Stimulated activated CD4-positive, alpha-beta T cell treated with anti-CD3 and anti-CD28 coated beads, Interleukin-2, amount 100 ng/mL, for 48 hours (primary cell): Measurements from ENCODE around the gene ZSCAN10.
A peak's percentile ranks its signal among the peaks of the same experiment; 100 is the strongest.

Experiments
- DNase-seq, 2 donors: peaks; one replicate each; pipeline ENCODE4 v3.0.0-alpha.2; 2020

ZSCAN10 gene

DNA sequence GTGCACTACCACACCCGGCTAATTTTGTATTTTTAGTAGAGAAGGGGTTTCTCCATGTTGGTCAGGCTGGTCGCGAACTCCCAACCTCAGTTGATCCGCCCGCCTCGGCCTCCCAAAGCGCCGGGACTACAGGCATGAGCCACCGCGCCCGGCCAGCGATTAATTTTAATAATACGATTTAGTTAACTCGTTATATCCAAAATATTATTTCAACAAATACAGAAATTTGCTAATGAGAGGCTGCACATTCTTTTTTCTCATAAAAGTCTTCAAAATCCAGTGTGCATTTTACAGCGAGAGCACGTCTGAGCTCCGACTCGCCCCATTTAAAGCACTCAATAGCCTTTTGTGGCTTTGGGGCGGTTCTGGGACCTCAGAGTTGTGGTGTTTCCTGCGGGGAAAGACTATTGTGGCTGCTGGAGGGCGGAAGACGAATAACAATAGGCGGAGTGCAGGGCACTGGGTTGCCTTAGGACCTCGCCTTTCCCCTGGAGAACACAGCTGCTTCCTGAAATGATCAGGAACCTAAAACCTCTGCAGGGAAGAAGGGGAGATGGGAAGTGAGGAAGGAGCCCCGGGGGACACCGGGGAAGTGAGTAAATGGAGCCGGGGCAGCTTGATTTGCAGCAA is 2.9 kb upstream of the ZSCAN10 start:
- DNase-seq = no peak

- peak in 1 of 2 donors; percentile 47 for DNase-seq
Observed at GRCh38 chr16:3101018-3101840, 2.1 kb upstream of the ZSCAN10 start.

DNA sequence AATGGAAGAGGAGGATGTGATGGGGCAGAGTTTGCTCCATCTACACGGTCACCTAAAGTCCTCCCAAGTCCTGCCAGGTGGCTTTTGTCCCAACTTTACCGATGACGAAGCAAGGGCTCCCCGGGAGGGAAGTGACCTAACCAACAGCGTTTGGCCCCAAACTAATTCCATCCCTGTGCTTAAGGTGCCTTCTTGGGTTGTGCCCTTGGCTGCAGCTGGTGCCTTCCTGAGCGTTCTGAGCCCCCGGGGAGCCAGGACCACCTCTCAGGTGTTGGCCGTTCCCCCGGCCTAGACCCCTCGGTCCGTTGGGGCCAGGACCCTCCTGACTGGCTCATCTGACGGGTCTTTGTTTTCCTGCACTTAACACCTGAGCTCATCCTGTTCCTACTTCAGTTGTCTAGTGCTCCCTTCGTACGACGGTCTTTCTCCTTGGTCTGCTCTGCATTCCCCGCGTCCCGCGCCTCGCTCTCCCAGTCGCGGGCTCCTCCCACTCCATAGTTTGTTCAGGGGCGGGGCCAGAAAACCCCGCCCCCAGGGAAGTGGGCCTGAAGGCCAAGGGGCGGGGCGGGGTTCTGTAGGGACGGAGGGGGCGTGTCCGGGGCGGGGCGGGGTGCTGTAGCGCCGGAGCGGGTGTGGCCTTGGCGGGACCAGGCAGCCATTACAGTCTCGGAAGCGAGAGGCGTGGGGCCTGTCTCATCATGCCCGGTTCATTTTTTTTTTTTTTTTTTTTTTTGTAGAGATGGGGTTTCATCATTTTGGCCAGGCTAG is 822 bp upstream of the ZSCAN10 start:
- peak; percentile 94 to 96 for DNase-seq

GRCh38 chr16:3099395-3099731 is 269 bp upstream of the ZSCAN10 start:
- no peak for DNase-seq

GRCh38 chr16:3097266-3097665 is 1.8 kb downstream of the ZSCAN10 start:
- no peak for DNase-seq

- no peak for DNase-seq
Observed at GRCh38 chr16:3096362-3096761, 2.7 kb downstream of the ZSCAN10 start.

- DNase-seq = peak in 1 of 2 donors; percentile 50
Observed at GRCh38 chr16:3095869-3096268, 3.2 kb downstream of the ZSCAN10 start.

DNA sequence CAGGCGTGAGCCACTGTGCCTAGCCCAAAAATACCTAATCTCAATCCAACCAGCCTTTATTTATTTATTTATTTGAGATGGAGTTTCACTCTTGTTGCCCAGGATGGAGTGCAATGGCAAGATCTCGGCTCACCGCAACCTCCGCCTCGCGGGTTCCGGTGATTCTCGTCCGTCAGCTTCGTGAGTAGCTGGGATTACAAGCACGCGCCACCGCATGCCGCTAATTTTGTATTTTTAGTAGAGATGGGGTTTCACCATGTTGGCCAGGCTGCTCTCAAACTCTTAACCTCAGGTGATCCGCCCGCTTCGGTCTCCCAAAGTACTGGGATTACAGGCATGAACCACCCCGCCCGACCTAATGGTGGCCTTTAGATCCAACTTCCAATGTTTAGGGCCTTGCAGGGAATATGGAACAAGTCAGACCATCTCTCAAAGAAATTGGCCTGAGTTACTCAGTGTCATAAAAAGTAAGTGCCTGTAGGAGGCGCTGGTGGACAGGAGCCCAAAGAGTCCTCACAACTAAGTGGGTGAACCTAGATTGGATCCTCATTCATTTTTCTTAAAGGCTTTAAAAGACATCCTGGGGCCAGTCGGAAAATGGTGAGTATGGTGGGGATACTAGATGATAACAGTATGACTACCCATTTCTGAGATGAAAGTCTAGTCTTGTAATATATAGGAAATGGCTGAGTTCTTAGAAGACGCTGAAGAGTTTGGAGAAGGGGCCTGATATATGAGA is 4.6 kb downstream of the ZSCAN10 start:
- peak; percentile 62 to 65 for DNase-seq

DNA sequence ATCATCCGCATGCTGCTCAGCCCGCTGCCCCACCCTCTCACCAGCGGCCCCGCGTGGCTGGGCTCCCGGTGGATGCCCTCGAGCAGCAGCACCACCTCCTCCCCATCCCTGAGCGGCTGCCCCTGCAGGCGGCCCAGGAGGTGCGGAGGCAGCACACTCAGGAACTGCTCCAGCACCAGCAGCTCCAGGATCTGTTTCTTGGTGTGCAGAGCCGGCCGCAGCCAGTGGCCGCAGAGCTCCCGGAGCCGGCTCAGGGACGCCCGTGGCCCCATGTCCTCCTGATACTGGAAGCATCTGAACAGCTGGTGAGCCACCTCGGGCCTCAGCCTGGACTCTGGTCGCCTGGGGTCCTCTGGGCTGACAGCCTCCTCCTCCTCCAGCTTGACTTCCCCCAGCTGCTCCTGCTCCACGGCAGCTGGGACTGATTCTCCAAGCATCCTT is 6.6 kb downstream of the ZSCAN10 start:
- DNase-seq = no peak

GRCh38 chr16:3091551-3091950 is 7.5 kb downstream of the ZSCAN10 start:
- no peak for DNase-seq

GRCh38 chr16:3089717-3090592 is 9.1 kb downstream of the ZSCAN10 start:
- no peak for DNase-seq

GRCh38 chr16:3088925-3089716 is 10.0 kb downstream of the ZSCAN10 start:
- no peak for DNase-seq

DNA sequence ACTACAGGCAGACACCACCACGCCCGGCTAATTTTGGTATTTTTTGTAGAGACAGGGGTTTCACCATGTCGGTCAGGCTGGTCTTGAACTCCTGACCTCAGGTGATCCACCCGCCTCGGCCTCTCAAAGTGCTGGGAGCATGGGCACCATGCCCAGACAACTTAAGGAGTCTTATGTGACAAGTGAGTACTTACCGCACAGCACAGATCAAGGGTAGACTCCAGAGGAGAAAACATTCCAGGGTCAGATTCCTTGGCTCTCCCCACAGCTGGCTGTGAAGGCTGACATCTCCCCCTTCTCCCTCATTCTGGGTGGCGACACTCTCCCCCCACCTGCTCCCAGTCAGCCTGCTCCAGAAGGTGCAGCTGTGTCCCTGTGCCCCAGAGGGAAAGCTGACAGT is 10.6 kb downstream of the ZSCAN10 start:
- no peak for DNase-seq

DNA sequence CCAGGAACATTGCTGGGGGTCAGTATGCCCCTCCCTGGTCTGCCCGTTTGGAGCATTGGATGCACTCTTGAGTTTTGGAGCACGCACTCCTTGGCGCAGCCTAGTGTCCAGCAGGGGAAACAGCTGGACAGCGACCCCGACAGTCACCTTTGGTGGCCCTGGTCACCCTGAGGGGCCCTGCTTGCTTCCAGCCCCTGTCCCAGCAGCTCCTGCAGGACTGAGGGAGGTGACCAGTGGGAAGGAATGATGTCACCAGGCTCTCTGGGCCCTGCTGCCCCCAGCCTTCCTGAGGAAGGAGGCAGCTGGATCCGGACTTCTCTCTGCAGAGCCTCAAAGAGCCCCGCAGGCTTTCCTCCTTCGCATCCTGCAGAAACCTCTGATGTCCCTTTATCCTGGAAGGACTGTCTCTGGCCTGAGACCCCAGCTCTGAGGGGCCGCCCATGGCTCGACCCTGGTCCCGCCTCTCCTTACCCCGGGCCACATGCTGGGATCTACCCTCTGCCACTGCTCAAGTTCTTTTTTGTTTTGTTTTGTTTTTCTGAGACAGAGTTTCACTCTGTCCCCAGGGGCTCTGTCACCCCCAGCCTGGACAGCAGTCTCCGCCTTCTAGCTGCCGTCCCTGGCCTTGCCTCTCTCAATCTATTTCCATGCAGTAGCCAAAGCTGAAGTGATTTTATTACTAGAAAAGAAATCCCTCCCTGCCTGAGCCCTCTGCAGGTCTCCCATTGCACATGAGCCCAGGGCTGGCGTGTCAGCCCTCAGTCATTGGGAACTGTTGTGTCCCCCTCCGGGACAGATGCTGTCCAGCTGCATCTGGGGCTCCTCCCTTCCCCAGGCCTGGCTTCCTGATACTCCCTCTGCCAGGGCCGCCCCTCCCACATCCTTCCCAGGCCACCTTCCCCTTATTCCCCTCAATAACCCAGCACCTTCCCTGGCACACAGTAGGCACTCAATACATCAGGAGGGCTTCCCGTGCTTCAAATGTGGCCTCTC is 11.6 kb downstream of the ZSCAN10 start:
- no peak for DNase-seq

DNA sequence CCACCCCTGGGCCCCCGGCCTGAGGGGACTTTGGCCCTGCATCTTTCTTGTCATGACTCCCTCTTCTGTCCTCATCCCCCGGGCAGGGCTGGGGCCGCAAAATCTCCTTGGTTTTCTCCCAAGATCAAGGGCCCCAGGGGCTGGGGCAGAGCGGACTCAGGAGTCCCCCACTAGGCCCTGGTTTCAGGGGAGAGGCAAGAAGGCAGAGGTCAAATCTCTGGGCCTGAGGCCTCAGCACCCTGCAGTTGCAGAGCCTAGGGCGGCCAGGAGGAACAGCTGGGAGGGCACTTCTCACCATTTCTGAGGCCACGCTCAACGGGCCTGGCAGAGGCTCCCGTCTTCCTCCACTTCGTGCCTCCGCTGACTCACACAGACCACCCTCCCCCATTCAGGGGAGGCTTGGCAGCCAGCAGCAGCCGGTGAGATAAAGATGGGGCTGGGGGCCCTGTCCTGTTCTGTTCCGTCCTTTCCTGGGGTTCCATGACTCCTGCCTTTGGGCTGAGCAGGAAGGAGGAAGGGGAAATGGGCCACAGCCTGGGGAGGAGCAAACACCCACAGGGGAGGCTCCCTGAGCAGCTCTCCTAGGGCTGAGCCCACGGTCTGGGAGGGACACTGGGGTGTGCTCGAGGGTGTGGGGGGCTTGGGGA is 12.4 kb downstream of the ZSCAN10 start:
- DNase-seq = peak in 1 of 2 donors; percentile 22

GRCh38 chr16:3085868-3086595 is 13.1 kb downstream of the ZSCAN10 start:
- no peak for DNase-seq

DNA sequence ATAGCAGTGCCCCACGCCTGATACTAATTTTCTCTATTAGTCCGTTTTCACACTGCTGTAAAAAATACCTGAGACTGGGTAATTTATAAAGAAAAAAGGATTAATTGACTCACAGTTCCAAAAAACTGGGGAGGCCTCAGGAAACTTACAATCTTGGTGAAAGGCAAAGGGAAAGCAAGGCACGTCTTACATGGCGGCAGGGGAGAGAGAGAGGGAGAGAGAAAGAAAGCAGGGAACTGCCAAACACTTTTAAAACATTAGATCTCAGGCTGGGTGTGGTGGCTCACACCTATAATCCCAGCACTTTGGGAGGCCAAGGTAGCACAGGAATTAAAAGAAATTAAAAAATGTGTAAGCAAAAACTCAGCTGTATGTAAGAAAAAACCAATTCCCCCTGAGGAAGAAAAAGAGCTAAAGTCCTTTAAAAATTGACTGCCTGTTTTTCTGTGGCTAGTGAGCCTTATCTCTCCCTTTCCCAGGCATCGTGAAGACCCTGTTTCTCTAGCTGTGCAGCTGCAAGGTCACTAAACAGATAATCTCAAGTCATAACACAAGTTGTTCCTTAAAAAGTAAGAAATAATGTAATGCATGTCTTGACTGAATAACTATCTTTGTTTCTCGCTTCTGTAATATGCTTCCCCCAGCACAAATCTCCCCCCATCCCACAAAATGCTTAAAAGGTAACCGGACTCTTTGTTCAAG is 14.0 kb downstream of the ZSCAN10 start:
- DNase-seq = no peak

- DNase-seq = no peak
Observed at GRCh38 chr16:3084491-3084890, 14.6 kb downstream of the ZSCAN10 start.
